Measurements from ENCODE around the gene ARHGEF19.

ARHGEF19 gene

DNA sequence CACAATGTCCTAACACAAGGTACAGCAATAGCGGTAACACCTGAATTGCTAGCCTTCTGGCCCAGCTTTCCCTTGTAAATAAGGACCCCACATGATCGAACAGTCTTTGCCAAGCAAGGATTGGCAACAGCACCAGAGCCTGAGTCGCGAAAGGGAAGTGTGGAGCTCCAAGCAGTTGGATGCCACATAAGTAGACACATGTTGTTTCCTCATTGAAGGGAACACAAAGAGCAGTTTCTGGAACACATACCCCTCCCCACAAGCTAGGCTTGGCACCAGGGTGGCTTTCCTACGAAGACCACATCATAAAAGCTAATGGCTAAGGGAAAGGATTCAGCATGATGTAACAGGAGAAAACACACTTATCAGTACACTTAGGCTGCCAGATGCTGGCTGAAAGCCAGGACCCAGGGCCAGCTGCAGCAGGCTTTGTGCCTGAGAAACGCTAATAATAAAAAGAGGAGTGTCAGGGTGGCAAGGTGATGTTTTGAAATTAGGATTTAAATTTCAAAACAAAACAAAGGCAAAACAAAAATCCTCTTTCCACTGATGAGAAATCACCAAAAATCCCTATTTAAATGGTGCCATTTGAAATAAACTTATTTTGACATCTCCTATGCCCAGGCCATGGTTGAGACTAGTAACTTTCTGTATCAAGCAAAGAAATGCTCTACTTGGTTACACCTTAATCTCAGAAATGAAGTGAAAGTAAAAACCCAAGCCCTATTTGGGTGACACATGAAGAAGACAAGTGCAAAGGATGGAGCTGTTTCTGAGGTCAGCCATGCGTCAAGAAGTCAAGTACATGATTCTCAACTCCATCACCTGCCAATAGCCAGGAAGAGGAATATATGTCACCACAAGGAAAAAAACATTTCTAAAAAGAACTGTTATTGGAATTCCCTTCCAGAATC lies 36.4 kb upstream of the ARHGEF19 start:
- Histone ChIP-seq H3K27me3 (ENCODE audit: control insufficient read depth, low read length) (no peaks in the 10 kb centered on the region), H3K9me3 (ENCODE audit: control insufficient read depth, insufficient read depth, low read length) (no peaks in the 10 kb centered on the region), H3K4me3 (ENCODE audit: low read length) (no peak overlapping the region), H3K9me2 (replicated peaks; ENCODE audit: control insufficient read depth, low read length) (no peaks in the 10 kb centered on the region), H3K27ac (ENCODE audit: low read depth, low read length) (no peak overlapping the region), H3K4me1 (ENCODE audit: control insufficient read depth, low read length) (peaks cover 18% of the 10 kb centered on the region), H3K79me2 (ENCODE audit: control insufficient read depth, low read length) (no peaks in the 10 kb centered on the region), H3F3A (ENCODE audit: control insufficient read depth, insufficient read depth) (peaks cover 8% of the 10 kb centered on the region; the same call in 1 of the 2 replicates), H3K4me2 (ENCODE audit: low read length) (peak overlapping the region; percentile 10; the same call in 1 of the 2 replicates), H4K20me1 (ENCODE audit: control insufficient read depth, insufficient read depth, low read depth, low read length) (no peaks in the 10 kb centered on the region), H3K36me3 (ENCODE audit: control insufficient read depth, low read length) (peaks cover 51% of the 10 kb centered on the region)
- TF ChIP-seq, protein P1, sequence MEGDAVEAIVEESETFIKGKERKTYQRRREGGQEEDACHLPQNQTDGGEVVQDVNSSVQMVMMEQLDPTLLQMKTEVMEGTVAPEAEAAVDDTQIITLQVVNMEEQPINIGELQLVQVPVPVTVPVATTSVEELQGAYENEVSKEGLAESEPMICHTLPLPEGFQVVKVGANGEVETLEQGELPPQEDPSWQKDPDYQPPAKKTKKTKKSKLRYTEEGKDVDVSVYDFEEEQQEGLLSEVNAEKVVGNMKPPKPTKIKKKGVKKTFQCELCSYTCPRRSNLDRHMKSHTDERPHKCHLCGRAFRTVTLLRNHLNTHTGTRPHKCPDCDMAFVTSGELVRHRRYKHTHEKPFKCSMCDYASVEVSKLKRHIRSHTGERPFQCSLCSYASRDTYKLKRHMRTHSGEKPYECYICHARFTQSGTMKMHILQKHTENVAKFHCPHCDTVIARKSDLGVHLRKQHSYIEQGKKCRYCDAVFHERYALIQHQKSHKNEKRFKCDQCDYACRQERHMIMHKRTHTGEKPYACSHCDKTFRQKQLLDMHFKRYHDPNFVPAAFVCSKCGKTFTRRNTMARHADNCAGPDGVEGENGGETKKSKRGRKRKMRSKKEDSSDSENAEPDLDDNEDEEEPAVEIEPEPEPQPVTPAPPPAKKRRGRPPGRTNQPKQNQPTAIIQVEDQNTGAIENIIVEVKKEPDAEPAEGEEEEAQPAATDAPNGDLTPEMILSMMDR (IDR thresholded peaks at IDR 0.05; ENCODE audit: low read depth, low read length, poor library complexity, severe bottlenecking), result no peak
- TF ChIP-seq EZH2phosphoT487 (IDR thresholded peaks at IDR 0.05; ENCODE audit: borderline replicate concordance, low read length), result no peak

DNA sequence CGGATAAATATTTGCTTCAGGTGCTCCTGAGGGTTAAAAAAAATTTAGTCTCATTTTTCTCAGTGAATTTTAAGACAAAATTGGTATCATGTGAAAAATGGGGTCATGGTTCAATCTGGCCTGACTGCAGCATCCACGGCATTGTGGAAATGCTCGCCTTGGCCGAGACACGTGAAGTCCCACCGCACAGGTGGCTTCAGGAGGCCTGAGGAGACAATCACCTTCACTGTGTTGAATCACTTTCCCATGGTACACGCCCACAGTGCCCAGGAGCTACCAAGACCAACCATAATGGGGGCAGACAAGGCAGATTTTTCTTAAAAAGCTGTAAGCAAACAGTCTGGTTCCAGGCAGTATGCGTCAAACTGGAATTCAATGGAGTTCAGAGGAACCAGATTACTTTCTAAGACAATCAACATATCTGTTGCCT lies 35.6 kb upstream of the ARHGEF19 start:
- Histone ChIP-seq H3K4me1 (ENCODE audit: control insufficient read depth, low read length) (peaks cover 18% of the 10 kb centered on the region), H3K79me2 (ENCODE audit: control insufficient read depth, low read length) (no peaks in the 10 kb centered on the region), H4K20me1 (ENCODE audit: control insufficient read depth, insufficient read depth, low read depth, low read length) (no peaks in the 10 kb centered on the region), H3K4me3 (ENCODE audit: low read length) (no peak overlapping the region), H3F3A (ENCODE audit: control insufficient read depth, insufficient read depth) (peaks cover 8% of the 10 kb centered on the region; the same call in 1 of the 2 replicates), H3K9me2 (replicated peaks; ENCODE audit: control insufficient read depth, low read length) (no peaks in the 10 kb centered on the region), H3K36me3 (ENCODE audit: control insufficient read depth, low read length) (peaks cover 42% of the 10 kb centered on the region), H3K4me2 (ENCODE audit: low read length) (no peak overlapping the region), H3K27ac (ENCODE audit: low read depth, low read length) (no peak overlapping the region), H3K27me3 (ENCODE audit: control insufficient read depth, low read length) (no peaks in the 10 kb centered on the region), H3K9me3 (ENCODE audit: control insufficient read depth, insufficient read depth, low read length) (no peaks in the 10 kb centered on the region)
- no peak for TF ChIP-seq EZH2phosphoT487 (IDR thresholded peaks at IDR 0.05; ENCODE audit: borderline replicate concordance, low read length)
- TF ChIP-seq, protein P1 (IDR thresholded peaks at IDR 0.05; ENCODE audit: low read depth, low read length, poor library complexity, severe bottlenecking), result no peak

DNA sequence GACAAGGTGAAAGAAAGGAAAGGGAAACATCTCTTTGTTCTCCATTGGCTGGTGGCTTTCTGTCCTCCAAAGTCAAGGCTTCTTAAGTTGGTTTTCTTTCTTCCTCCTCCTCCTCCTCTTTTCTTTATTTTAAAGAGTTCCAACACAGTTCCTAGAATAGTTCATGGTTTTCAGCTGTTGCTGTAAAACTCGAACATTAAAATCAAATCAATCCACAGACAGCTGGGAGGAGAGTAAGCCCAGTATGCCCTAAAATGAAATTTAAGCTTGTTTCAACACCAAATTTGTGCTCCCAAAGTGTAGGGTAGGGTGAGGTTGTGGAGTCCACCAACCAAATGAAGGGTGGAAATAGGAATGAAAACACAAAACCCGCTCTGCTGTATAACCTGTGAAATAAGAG lies 35.0 kb upstream of the ARHGEF19 start:
- Histone ChIP-seq H3K4me1 (ENCODE audit: control insufficient read depth, low read length) (peaks cover 18% of the 10 kb centered on the region), H3K9me3 (ENCODE audit: control insufficient read depth, insufficient read depth, low read length) (no peaks in the 10 kb centered on the region), H3K9me2 (replicated peaks; ENCODE audit: control insufficient read depth, low read length) (no peaks in the 10 kb centered on the region), H3K27me3 (ENCODE audit: control insufficient read depth, low read length) (no peaks in the 10 kb centered on the region), H3F3A (ENCODE audit: control insufficient read depth, insufficient read depth) (peaks cover 8% of the 10 kb centered on the region; the same call in 1 of the 2 replicates), H4K20me1 (ENCODE audit: control insufficient read depth, insufficient read depth, low read depth, low read length) (no peaks in the 10 kb centered on the region), H3K4me3 (ENCODE audit: low read length) (no peak overlapping the region), H3K79me2 (ENCODE audit: control insufficient read depth, low read length) (no peaks in the 10 kb centered on the region), H3K36me3 (ENCODE audit: control insufficient read depth, low read length) (peaks cover 37% of the 10 kb centered on the region), H3K4me2 (ENCODE audit: low read length) (no peak overlapping the region), H3K27ac (ENCODE audit: low read depth, low read length) (no peak overlapping the region)
- TF ChIP-seq EZH2phosphoT487 (IDR thresholded peaks at IDR 0.05; ENCODE audit: borderline replicate concordance, low read length), result no peak
- TF ChIP-seq, protein P1 (IDR thresholded peaks at IDR 0.05; ENCODE audit: low read depth, low read length, poor library complexity, severe bottlenecking), result no peak

All from DOHH2 (cell line).